Left lobe of liver (tissue), 2 donors: Measurements from ENCODE around the gene SNRPE. TPM values are rescaled to one million over a fixed set of nuclear protein-coding genes. Genes with fewer than 3 reads are reported as not detected.

Source experiments
- ATAC-seq: fragments of 200-7000 bp; cut with Tn5 transposase; one replicate; pipeline ENCODE4 v1.9.1; 2020; ENCODE audit warnings: mild to moderate bottlenecking, moderate library complexity
- DNase-seq: peaks from one replicate; pipeline ENCODE4 v3.0.0-alpha.2; 2020; ENCODE audit warnings: low spot score
- total RNA-seq: library from RNA; stranded (reverse); gene quantifications from one replicate; pipeline ENCODE4 v1.2.1, GENCODE V29; 2021
- donor health status: DM: no; HTN: no; CAD: no; lungs with moderate emphysema.
- donor health status: DM: no; HTN: yes; CAD: no.

Gene SNRPE
- total RNA-seq, 1 donor from 2014 or later, result 27.7 TPM

GRCh38 chr1:203878422-203878821, 17.0 kb downstream of the SNRPE start:
- DNase-seq, result no peak
- no peak for ATAC-seq

DNA sequence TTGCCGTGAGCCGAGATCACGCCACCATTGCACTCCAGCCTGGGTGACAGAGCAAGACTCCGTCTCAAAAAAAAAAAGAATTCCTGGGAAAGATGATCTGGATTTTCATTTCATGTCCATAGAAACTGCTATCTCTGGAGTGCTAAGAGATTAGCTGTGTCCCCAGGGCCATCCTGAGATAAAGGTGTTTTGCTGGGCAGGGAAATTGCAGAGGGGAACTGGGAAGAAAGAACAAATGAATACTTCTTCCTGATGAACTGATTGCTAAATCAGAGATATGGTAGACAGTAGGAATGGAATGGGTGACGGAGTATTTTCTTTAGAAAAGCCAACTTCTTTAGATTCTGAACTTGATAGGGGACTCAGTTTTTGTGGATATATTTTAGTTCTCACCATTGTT, 19.2 kb downstream of the SNRPE start:
- no peak for DNase-seq

GRCh38 chr1:203888807-203889251, 27.4 kb downstream of the SNRPE start:
- DNase-seq (no peak), ATAC-seq (no peak)

More for the DNA sequence above, 19.2 kb downstream of the SNRPE start:
- no peak for ATAC-seq

DNA sequence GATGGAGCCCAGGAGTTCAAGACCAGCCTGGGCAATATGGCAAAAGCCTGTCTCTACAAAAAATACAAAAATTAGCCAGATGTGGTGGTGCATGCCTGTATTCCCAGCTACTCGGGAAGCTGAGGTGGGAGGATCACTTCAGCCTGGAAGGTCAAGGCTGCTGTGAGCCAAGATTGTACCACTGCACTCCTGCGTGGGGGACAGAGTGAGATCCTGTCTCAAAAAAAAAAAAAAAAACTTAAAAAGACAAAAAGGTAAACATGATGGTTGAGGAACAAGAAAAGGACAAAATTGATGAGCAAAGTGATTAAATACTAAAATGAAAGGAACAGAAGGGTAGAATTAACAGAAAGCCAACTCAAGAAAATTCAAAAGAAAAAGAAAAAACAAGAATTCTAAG, 30.6 kb downstream of the SNRPE start:
- DNase-seq (no peak), ATAC-seq (no peak)

DNA sequence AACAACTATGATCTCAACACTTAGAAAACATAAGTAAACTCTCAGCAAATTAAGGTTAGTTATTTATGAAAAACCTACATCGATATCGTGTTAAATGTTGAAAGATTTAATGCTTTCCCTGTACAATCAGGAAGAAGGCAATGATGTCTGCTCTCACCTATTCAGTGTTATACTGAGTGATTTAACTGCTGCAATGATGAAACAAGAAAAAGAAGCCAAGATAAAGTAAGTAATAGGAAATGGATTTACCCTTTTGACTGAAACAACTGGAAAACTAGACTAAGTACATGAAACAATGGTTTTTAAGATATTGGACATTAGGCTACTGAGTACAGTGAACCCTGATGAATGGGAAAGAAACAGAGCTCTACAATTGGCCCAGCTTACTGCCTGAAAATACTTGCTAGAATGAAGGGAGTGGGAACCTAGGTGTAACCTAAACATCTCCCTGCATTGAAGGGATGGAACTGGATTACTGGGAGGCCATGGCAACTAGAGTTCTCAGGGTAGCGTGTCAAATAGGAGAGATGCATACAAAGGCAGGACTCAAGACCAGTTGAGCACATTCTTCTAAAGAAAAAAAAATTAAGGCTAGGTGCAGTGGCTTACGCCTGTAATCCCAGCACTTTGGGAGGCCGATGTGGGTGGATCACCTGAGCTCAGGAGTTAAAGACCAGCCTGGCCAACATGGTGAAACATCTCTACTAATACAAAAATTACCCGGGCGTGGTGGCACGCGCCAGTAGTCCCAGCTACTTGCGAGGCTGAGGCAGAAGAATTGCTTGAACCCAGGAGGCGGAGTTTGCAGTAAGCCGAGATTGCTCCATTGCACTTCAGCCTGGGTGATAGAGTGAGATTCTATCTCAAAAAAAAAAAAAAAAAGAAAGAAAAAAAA, 37.3 kb downstream of the SNRPE start:
- no peak for DNase-seq
- peak; percentile 33 for ATAC-seq

GRCh38 chr1:203899353-203899716, 37.9 kb downstream of the SNRPE start:
- peak; percentile 87 for ATAC-seq
- no peak for DNase-seq

- peak; percentile 29 for ATAC-seq
Measured at GRCh38 chr1:203899869-203900714, 38.7 kb downstream of the SNRPE start.

DNA sequence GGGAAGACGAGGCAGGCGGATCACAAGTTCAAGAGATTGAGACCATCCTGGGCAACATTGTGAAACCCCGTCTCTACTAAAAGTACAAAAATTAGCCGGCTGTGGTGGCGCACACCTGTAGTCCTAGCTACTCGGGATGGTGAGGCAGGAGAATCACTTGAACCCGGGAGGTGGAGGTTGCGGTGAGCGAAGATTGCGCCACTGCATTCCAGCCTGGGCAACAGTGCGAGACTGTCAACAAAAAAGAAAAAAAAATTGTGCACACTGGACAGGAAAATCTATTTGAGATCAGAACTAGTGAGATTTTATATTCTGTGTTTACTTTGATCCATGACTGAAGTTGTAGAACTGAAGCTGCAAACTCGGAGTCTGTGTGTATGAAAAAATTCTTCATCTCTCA, 40.2 kb downstream of the SNRPE start:
- peak; percentile 53 for ATAC-seq
- DNase-seq, result peak; percentile 65

More at GRCh38 chr1:203899869-203900714, 38.7 kb downstream of the SNRPE start:
- no peak for DNase-seq

DNA sequence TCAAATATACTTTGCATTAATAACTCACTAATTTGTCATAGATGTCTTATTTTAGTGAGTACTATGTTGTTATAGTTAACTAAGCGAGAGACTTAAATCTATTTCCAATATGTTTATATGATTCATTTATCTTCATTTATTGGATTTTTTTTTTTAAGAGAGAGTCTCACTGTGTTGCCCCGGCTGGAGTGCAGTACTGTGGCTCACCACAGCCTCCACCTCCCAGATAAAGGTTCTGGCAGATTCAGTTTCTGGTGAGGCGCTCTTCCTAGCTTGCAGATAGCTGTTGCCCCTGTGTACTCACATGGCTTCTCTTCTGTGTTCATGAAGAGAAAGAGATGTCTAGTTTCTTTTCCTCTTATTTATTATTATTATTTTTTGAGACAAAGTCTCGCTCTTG, 43.9 kb downstream of the SNRPE start:
- no peak for DNase-seq
- no peak for ATAC-seq

- no peak for DNase-seq
- no peak for ATAC-seq
Measured at GRCh38 chr1:203906932-203907331, 45.5 kb downstream of the SNRPE start.

DNA sequence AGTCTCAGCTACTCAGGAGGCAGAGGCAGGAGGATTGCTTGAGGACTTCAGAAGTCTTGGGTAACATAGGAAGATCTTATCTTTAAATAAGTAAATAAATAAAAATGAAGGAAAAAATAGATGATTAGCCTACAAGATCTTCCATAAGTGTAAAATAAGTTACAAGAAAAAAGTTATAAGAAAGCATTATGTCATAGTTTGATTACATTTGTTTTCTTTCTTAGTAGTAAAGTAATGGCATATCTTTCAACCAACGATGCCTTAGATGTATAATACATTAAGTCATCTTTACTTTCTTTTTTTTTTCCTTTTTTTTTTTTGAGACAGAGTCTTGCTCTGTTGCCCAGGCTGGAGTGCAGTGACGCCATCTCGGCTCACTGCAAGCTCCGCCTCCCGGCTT, 46.5 kb downstream of the SNRPE start:
- no peak for DNase-seq
- no peak for ATAC-seq

- DNase-seq (no peak), ATAC-seq (no peak)
Measured at GRCh38 chr1:203911806-203912205, 50.4 kb downstream of the SNRPE start.

DNA sequence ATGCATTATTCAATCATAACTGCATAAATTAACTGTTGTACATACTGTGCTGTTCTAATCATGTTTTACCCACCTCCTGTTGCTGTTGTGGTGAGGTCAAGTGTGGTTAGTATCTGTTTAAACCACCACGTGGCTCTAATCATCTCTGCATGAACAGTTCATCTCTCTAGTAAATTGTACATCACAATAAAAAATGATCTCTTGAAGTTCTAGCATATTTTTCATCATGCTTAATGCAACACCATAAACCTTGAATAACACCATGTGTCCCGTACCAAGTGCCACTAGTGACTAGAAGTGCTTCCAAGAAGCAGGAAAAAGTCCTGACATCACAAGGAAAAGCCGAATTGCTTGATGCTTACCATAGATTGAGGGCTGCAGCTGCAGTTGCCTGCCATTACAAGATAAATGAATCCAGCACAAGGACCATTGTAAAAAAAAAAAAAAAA, 51.7 kb downstream of the SNRPE start:
- no peak for ATAC-seq
- DNase-seq, result no peak

- ATAC-seq, result peak; percentile 85
- DNase-seq, result no peak
Measured at GRCh38 chr1:203914292-203914691, 52.9 kb downstream of the SNRPE start.

- no peak for DNase-seq
- ATAC-seq, result no peak
Measured at GRCh38 chr1:203915811-203916210, 54.4 kb downstream of the SNRPE start.

DNA sequence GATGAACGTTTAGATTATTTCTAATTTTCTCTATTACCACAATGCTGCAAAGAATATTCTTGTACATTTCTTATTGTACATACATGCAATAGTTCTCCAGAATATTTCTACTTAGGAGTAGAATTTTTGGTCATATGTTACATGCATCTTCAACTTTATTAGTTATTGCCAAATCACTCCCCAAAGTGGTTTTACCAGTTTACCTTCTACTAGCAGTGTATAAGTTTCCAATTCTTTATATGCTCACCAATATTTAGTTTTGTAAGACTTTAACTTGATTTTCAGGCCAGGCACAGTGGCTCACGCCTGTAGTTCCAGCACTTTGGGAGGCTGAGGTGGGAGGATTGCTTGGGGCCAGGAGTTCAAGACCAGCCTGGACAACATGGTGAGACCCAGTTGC, 55.4 kb downstream of the SNRPE start:
- DNase-seq (no peak), ATAC-seq (no peak)

Other genes with a start within 250 kb of the SNRPE start
- 9.9 TPM for gene ATP2B4, start 234.8 kb upstream of the SNRPE start, total RNA-seq
- 0.25 TPM for gene LAX1, start 96.4 kb upstream of the SNRPE start, total RNA-seq
- gene ZBED6, start 66.0 kb upstream of the SNRPE start, total RNA-seq, result 17.0 TPM
- gene ZC3H11A, start 66.0 kb upstream of the SNRPE start, total RNA-seq, result 23.7 TPM
- gene SOX13, start 211.5 kb downstream of the SNRPE start, total RNA-seq, result 33.8 TPM